ENCODE data around the gene CDH16. TPM values are rescaled to one million over a fixed set of nuclear protein-coding genes. Genes with fewer than 3 reads are reported as not detected.

Gene CDH16
- total and polyA plus RNA-seq, 2 experiments from 2014 or later, result not detected

GRCh38 chr16:66920924-66921680 lies 2.4 kb upstream of the CDH16 start:
- Histone ChIP-seq H3F3A (replicated peaks; ENCODE audit: low read depth) (no peaks in the 10 kb centered on the region), H3K36me3 (ENCODE audit: insufficient read depth) (no peaks in the 10 kb centered on the region), H2AFZ (0 out of 2 replicates have a peak overlapping the region, but pooled peaks have one; percentile 63), H3K4me2 (no peak overlapping the region), H3K27ac (ENCODE audit: low read depth) (no peak overlapping the region), H3K9me2 (ENCODE audit: insufficient read depth) (no peaks in the 10 kb centered on the region), H3K79me2 (replicated peaks; ENCODE audit: insufficient read depth) (no peaks in the 10 kb centered on the region), H3K4me1 (ENCODE audit: insufficient read depth) (no peaks in the 10 kb centered on the region), H3K4me3 (no peak overlapping the region), H4K20me1 (replicated peaks; ENCODE audit: insufficient read depth) (no peaks in the 10 kb centered on the region), H3K27me3 (ENCODE audit: insufficient read depth) (peaks cover 32% of the 10 kb centered on the region)
- DNase-seq (ENCODE audit: low spot score) (no peak), ATAC-seq (no peak)
- Mint-ChIP-seq H3K9me3 (no peaks in the 10 kb centered on the region; the same call in 2 of the 3 replicates), H3K36me3 (ENCODE audit: low read depth) (no peaks in the 10 kb centered on the region), H3K4me3 (no peak overlapping the region; the same call in 2 of the 3 replicates), H3K27me3 (ENCODE audit: insufficient read depth, low read depth, poor library complexity) (peaks cover 29% of the 10 kb centered on the region), H3K27ac (no peak overlapping the region), H3K4me1 (no peaks in the 10 kb centered on the region; the same call in 2 of the 3 replicates)
- TF ChIP-seq CREB1 (CRISPR knock-in tag; IDR thresholded peaks at IDR 0.05; ENCODE audit: low read depth) (no peak), ZNF462 (CRISPR knock-in tag; IDR thresholded peaks at IDR 0.05) (no peak), ZNF114 (CRISPR knock-in tag; IDR thresholded peaks at IDR 0.05) (no peak), STAT1 (IDR thresholded peaks at IDR 0.05; ENCODE audit: unreplicated experiment) (no peak), EZH2 (IDR thresholded peaks at IDR 0.05; ENCODE audit: low read depth, unreplicated experiment) (no peak), JUNB (IDR thresholded peaks at IDR 0.05; ENCODE audit: unreplicated experiment) (no peak), ETS1 (IDR thresholded peaks at IDR 0.05) (no peak), CTCF (conservative IDR thresholded peaks at IDR 0.05; ENCODE audit: low read depth in 2 of 2) (no peak), POLR2AphosphoS5 (IDR thresholded peaks at IDR 0.05; ENCODE audit: low read depth) (no peak), REST (IDR thresholded peaks at IDR 0.05; ENCODE audit: unreplicated experiment) (no peak)

Measured in GM23338 (cell line).